Muscle of leg (tissue), 11 donors: ENCODE measurements around the gene PRKCI. TPM values are rescaled to one million over a fixed set of nuclear protein-coding genes. Genes with fewer than 3 reads are reported as not detected.
"Not testable (repeated sequence)": the region's sequence is repeated elsewhere in the genome, so short reads cannot be mapped to it uniquely, and the experiment has no call there.

Experiments used
- DNase-seq: peaks from one replicate; pipeline ENCODE4 v3.0.0; 2013
- H3K27ac ChIP-seq: one replicate; pipeline ENCODE4 v1.5.1; 2013; ENCODE audit warnings: mild to moderate bottlenecking, low read length, control low read depth
- H3K27me3 ChIP-seq: one replicate; pipeline ENCODE4 v1.6.1; 2013; ENCODE audit warnings: low read length; ENCODE audit not compliant: control insufficient read depth, insufficient read depth
- H3K36me3 ChIP-seq: one replicate; pipeline ENCODE4 v1.6.1; 2013; ENCODE audit warnings: low read length; ENCODE audit not compliant: control insufficient read depth, insufficient read depth
- H3K4me1 ChIP-seq: one replicate; pipeline ENCODE4 v1.6.1; 2013; ENCODE audit warnings: low read length; ENCODE audit not compliant: control insufficient read depth, insufficient read depth
- H3K4me3 ChIP-seq: one replicate; pipeline ENCODE4 v1.5.1; 2013; ENCODE audit warnings: low read length, control low read depth
- H3K9me3 ChIP-seq: replicated peaks from 2 replicates; pipeline ENCODE4 v1.6.1; 2013; ENCODE audit warnings: low read depth, low read length; ENCODE audit not compliant: control insufficient read depth
- WGBS: methylation state at CpG from one replicate; pipeline ENCODE4 v1.1.5; 2013; ENCODE audit warnings: missing lambda C conversion rate; ENCODE audit not compliant: insufficient coverage; 5-methylcytosine and 5-hydroxymethylcytosine counted together
- polyA plus RNA-seq, 8 donors: library from polyadenylated mRNA; unstranded; fragments of 120-200 nt; gene quantifications; one replicate each; pipeline versions ENCODE4 v1.2.1 to v1.2.3, GENCODE V29; 2013; ENCODE audit warnings: inconsistent platforms in 1 of 8, low replicate concordance in 1 of 8; ENCODE audit not compliant: insufficient read length in 8 of 8, insufficient read depth in 1 of 8
- total RNA-seq: library from RNA; stranded (reverse); fragments of 120-200 nt; gene quantifications from one replicate; pipeline ENCODE4 v1.2.4, GENCODE V29; 2013

Gene PRKCI
- total and polyA plus RNA-seq, 9 donors = 14.1 to 24.7 (median 17.9) TPM

GRCh38 chr3:170317954-170318353, 95.7 kb downstream of the PRKCI start:
- no peak for DNase-seq
- no peak overlapping the region for H3K4me3 ChIP-seq
- no peak overlapping the region for H3K27ac ChIP-seq
- 78% methylated on average over 1 of the region's 3 CpGs for WGBS
- no peaks in the 10 kb centered on the region for H3K9me3 ChIP-seq
- peaks cover 3% of the 10 kb centered on the region for H3K4me1 ChIP-seq
- H3K27me3 ChIP-seq = no peaks in the 10 kb centered on the region
- no peaks in the 10 kb centered on the region for H3K36me3 ChIP-seq

GRCh38 chr3:170320461-170321121, 98.4 kb downstream of the PRKCI start:
- Histone ChIP-seq H3K4me3 (no peak overlapping the region), H3K27ac (no peak overlapping the region), H3K36me3 (no peaks in the 10 kb centered on the region), H3K27me3 (no peaks in the 10 kb centered on the region), H3K9me3 (no peaks in the 10 kb centered on the region), H3K4me1 (peaks cover 3% of the 10 kb centered on the region)
- no peak for DNase-seq
- WGBS = 33% methylated on average over 1 of the region's 7 CpGs

DNA sequence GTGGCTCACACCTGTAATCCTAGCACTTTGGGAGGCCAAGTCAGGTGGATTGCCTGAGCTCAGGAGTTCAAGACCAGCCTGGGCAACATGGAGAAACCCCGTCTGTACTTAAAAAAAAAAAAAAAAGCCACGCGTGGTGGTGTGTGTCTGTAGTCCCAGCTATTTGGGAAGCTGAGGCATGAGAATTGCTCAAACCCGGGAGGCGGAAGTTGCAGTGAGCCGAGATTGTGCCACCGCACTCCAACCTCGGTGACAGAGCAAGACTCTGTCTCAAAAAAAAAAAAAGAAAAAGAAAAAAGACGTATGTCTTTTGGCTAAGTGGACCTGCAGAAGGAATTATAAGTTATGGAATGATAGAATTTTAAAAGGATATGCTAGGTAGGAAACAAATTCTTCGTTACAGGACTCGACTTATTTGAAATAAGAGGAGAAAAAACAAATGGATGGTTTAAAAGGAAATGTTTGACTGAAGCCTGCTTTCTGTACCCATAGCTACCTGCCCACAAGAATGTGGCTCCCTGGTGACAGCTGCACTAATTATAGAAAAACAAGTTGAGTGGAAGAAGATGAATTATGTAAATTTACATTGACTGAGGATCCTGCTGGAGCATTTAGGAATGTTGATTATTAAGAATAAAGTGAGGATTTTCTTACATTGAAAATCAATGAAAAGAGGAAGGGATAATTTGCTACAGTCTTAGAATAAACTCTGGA, 99.3 kb downstream of the PRKCI start:
- WGBS = 91% methylated on average over 11 of the region's 11 CpGs
- H3K27ac ChIP-seq = no peak overlapping the region

DNA sequence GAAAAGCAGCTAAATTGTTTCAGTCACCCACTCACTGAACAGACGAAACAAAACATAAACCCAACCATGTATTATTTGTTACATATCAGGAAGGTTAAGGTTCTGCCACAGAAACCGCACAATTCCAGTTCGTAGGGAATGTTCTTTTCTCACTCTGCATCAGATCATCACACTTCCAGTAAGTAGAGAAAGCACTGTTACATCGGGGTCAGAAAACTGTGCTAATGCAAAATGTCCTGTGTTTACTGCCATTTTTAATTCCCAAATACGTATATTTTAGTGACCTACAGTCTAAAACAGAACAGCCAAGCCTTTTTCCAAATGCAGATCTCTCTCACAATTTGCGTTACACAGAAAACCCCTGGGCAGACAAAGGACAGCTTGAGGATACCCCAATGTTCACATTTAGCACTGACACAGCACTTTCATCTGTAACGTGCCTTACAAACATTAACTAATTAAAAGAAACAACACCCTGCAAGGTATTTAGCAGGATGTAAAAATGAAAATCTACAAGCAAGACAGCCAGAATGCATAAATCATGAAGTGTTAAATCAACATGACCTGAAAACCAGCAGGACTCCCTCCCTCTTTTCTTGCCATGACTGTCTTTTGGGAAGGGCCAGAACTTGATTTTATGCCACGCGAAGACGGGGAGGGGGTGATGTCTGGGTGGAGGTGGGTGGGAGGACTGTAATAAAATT, 100.5 kb downstream of the PRKCI start:
- no peaks in the 10 kb centered on the region for H3K27me3 ChIP-seq
- no peak overlapping the region for H3K4me3 ChIP-seq
- WGBS = 67% methylated on average over 3 of the region's 10 CpGs

More for the DNA sequence above, 99.3 kb downstream of the PRKCI start:
- H3K27me3 ChIP-seq = no peaks in the 10 kb centered on the region
- peaks cover 3% of the 10 kb centered on the region for H3K4me1 ChIP-seq
- H3K4me3 ChIP-seq = no peak overlapping the region
- H3K9me3 ChIP-seq = no peaks in the 10 kb centered on the region
- no peak for DNase-seq
- no peaks in the 10 kb centered on the region for H3K36me3 ChIP-seq

DNA sequence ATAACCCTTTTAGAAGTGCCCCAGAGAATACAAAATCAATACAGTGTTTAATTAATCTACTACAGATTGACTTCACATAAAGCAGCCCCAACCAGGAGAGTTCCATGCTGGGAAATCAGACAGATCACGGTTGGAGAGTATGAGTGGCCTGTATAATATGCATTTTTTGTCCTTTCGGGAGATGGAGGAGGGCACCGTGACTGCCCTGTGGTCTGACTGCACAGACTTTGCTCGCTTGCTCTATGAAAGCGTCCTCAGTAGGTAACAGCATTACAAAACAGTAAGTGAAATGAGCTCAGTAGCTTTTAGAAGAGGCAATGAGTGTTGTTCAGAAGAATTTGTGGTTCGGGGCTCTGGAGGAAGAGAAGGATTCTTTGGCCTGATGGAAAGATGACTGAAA, 101.1 kb downstream of the PRKCI start:
- Histone ChIP-seq H3K27ac (no peak overlapping the region), H3K4me1 (no peaks in the 10 kb centered on the region), H3K9me3 (peaks cover 5% of the 10 kb centered on the region), H3K27me3 (no peaks in the 10 kb centered on the region), H3K4me3 (no peak overlapping the region), H3K36me3 (no peaks in the 10 kb centered on the region)
- 89% methylated on average over 4 of the region's 6 CpGs for WGBS
- no peak for DNase-seq

More for the DNA sequence above, 100.5 kb downstream of the PRKCI start:
- H3K9me3 ChIP-seq = peaks cover 5% of the 10 kb centered on the region
- H3K4me1 ChIP-seq = no peaks in the 10 kb centered on the region
- no peaks in the 10 kb centered on the region for H3K36me3 ChIP-seq
- DNase-seq = no peak
- no peak overlapping the region for H3K27ac ChIP-seq

- Histone ChIP-seq H3K9me3 (peaks cover 5% of the 10 kb centered on the region), H3K4me3 (no peak overlapping the region), H3K27ac (no peak overlapping the region), H3K27me3 (no peaks in the 10 kb centered on the region), H3K36me3 (no peaks in the 10 kb centered on the region), H3K4me1 (no peaks in the 10 kb centered on the region)
- no peak for DNase-seq
- no CpG with 5 or more reads among the region's 3 CpGs for WGBS
Measured at GRCh38 chr3:170324962-170325361, 102.7 kb downstream of the PRKCI start.

DNA sequence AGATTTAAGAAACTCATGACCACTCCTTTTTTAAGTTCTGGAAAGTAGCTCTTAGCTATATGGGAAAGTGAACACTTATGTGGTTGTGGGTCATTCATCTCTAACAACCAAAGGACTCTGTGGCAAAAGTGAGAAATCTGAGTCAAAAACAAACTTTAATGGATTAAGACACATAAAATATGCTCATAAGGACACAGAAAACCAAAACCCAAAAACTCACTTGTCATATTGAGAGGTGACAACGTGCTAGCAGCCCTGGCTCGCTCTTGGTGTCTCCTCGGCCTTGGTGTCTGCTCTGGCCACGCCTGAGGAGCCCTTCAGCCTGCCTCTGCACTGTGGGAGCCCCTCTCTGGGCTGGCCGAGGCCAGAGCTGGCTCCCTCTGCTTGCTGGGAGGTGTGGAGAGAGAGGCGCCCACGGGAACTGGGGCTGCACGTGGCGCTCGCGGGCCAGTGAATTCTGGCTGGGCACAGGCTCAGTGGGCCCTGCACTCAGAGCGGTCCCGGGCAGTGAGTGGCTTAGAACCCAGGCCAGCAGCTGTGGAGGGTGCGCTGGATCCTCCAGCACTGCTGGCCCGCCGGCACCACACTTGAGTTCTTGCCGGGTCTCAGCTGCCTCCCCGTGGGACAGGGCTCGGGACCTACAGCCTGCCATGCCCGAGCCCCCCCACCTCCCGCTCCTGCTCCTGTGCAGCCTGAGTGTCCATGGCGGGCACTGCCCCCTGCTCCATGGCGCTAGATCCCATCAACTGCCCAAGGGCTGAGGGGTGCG, 105.0 kb downstream of the PRKCI start:
- Histone ChIP-seq H3K4me3 (no peak overlapping the region), H3K27me3 (no peaks in the 10 kb centered on the region), H3K27ac (no peak overlapping the region), H3K4me1 (no peaks in the 10 kb centered on the region), H3K9me3 (peaks cover 5% of the 10 kb centered on the region), H3K36me3 (no peaks in the 10 kb centered on the region)
- no peak for DNase-seq
- WGBS = 95% methylated on average over 22 of the region's 24 CpGs

- not testable (repeated sequence) for H3K9me3 ChIP-seq, H3K4me3 ChIP-seq, H3K36me3 ChIP-seq, DNase-seq, H3K4me1 ChIP-seq, H3K27ac ChIP-seq, H3K27me3 ChIP-seq
- 87% methylated on average over 4 of the region's 7 CpGs for WGBS
Measured at GRCh38 chr3:170327868-170328548, 105.8 kb downstream of the PRKCI start.

- H3K4me1 ChIP-seq = no peaks in the 10 kb centered on the region
- no peak overlapping the region for H3K4me3 ChIP-seq
- WGBS = 83% methylated on average over 3 of the region's 5 CpGs
- H3K9me3 ChIP-seq = peaks cover 5% of the 10 kb centered on the region
- no peaks in the 10 kb centered on the region for H3K27me3 ChIP-seq
- H3K27ac ChIP-seq = no peak overlapping the region
- no peak for DNase-seq
- H3K36me3 ChIP-seq = no peaks in the 10 kb centered on the region
Measured at GRCh38 chr3:170330366-170330765, 108.1 kb downstream of the PRKCI start.
